Naive thymus-derived CD8-positive, alpha-beta T cell (primary cell): Measurements from ENCODE around the gene EXT2. TPM values are rescaled to one million over a fixed set of nuclear protein-coding genes. Genes with fewer than 3 reads are reported as not detected.

Source experiments
- ATAC-seq, 2 donors: fragments of 150-1000 bp; cut with Tn5 transposase in 1 of 2; sonication (Bioruptor Pico), chemical (Tn5 transposase) in 1 of 2; 1 replicate in 1 of 2; 2 replicates in 1 of 2; pipeline ENCODE4 v1.10.0; 2021; ENCODE audit warnings: mild to moderate bottlenecking in 2 of 2, moderate library complexity in 2 of 2
- POLR2A ChIA-PET: fragments of 350-600 bp; sonication (Branson Sonifier 250); formaldehyde crosslinking; loops from one replicate; lab custom pipeline; 2021; ENCODE audit warnings: antibody characterized with exemption; lab: Charles Lee
- DNase-seq, 10 donors: peaks; one replicate each; pipeline versions ENCODE4 v3.0.0 to v3.0.0-alpha.2; 2020 to 2022
- H3K27ac Mint-ChIP-seq, 10 donors: one replicate each; pipeline ENCODE4 v1.8.0; 2020 to 2022; ENCODE audit warnings: mild to moderate bottlenecking in 10 of 10, mixed read lengths in 10 of 10, moderate library complexity in 4 of 10, inconsistent platforms in 1 of 10
- H3K27me3 Mint-ChIP-seq, 5 donors: one replicate each; pipeline ENCODE4 v1.8.0; 2021 to 2022; ENCODE audit warnings: mixed read lengths in 5 of 5
- H3K36me3 Mint-ChIP-seq, 3 donors: one replicate each; pipeline ENCODE4 v1.8.0; 2020 to 2022; ENCODE audit warnings: mixed read lengths in 3 of 3, mild to moderate bottlenecking in 2 of 3, inconsistent platforms in 1 of 3
- H3K4me1 Mint-ChIP-seq, 4 donors: one replicate each; pipeline ENCODE4 v1.8.0; 2021 to 2022; ENCODE audit warnings: mixed read lengths in 4 of 4
- H3K4me3 Mint-ChIP-seq, 10 donors: one replicate each; pipeline ENCODE4 v1.8.0; 2020 to 2022; ENCODE audit warnings: mild to moderate bottlenecking in 10 of 10, mixed read lengths in 10 of 10, moderate library complexity in 6 of 10, inconsistent platforms in 1 of 10
- H3K9me3 Mint-ChIP-seq, 9 donors: one replicate each; pipeline ENCODE4 v1.8.0; 2020 to 2022; ENCODE audit warnings: mixed read lengths in 9 of 9, mild to moderate bottlenecking in 3 of 9, inconsistent platforms in 1 of 9, moderate library complexity in 1 of 9
- polyA plus RNA-seq, 3 donors: library from polyadenylated mRNA; unstranded; fragments of 300-500 nt; fragmentation: Illumina TruSeq; gene quantifications; one replicate each; pipeline ENCODE4 v1.2.3, GENCODE V29; 2021
- total RNA-seq, 8 experiments: library from RNA in 2 of 8; stranded (reverse) in 2 of 8; gene quantifications; one replicate each; pipeline ENCODE4 v1.2.3 and lab custom pipeline; 2021 to 2026

EXT2 gene
- total and polyA plus RNA-seq, 5 experiments from 2014 or later, result 27.3 to 39.5 (median 30.6) TPM

DNA sequence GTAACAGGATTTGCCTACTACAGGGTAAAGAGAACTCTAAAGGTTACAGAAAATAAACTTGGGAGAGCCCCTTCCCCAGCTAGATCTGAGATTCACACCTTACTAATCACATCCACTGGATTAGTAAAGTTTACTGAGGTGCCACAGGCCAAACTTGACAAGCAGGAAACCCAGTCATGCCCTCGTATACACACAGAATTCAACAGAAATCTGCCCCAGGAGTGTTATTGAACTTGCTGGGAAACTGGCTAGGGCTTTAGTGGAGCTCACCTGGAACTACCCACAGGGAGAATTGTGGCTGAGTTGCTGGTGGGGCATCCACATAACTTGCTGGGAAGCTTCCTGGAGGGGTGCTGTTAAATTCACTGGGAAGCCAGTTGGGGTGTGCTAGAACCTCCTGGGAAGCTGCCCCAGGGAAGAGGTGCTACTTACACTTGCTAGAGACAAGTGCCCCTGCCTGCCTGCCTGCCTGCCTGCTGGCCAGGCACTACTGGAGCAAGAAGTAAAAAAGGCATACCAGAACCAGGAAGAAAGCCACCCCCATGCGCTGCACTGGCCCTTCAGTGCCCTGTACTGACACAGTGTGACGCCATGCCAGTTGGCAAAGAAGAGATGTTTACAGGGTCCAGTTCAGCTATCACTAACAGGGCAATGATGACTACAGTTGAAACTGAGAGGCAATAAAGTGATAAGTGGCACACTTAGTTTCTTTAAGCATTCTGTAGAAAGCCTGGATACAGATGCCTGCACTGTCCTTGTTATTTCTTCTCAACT lies 108.0 kb downstream of the EXT2 start:
- peaks cover 35 to 91% (median 80%) of the 10 kb centered on the region in 3 donors for H3K36me3 Mint-ChIP-seq
- peaks cover 0 to 4% (median 0%) of the 10 kb centered on the region in 4 donors for H3K4me1 Mint-ChIP-seq
- H3K27me3 Mint-ChIP-seq, result no peaks in the 10 kb centered on the region
- H3K27ac Mint-ChIP-seq, result no peak overlapping the region
- no peak overlapping the region for H3K4me3 Mint-ChIP-seq
- POLR2A ChIA-PET, result no interaction called here
- DNase-seq (no peak), ATAC-seq (no peak)
- peaks cover 0 to 2% (median 0%) of the 10 kb centered on the region in 9 donors for H3K9me3 Mint-ChIP-seq

DNA sequence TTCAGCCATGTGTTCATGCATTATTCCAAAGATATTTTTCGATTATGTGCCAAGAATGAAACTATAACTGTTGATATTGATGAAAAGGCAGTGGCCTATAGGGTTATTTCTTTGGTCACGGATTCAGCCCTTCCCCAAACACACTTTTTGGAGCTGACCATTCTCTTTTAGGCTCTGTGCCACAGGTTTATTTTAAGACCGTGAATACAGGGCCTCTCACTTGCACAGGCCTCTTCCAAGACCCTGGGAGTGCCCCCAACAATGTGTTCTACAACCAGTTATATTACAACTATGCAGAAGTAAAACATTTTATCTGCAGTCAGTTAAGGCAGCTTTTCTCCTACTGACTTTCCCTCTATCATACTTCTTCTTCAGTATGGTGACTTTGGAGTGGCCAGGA lies 109.9 kb downstream of the EXT2 start:
- ATAC-seq (no peak), DNase-seq (no peak)
- Mint-ChIP-seq H3K9me3 (peaks cover 0 to 6% (median 2%) of the 10 kb centered on the region in 9 donors), H3K36me3 (peaks cover 45 to 91% (median 85%) of the 10 kb centered on the region in 3 donors), H3K27ac (no peak overlapping the region), H3K4me3 (no peak overlapping the region), H3K27me3 (no peaks in the 10 kb centered on the region), H3K4me1 (peaks cover 0 to 2% (median 0%) of the 10 kb centered on the region in 4 donors)
- POLR2A ChIA-PET, result no interaction called here

DNA sequence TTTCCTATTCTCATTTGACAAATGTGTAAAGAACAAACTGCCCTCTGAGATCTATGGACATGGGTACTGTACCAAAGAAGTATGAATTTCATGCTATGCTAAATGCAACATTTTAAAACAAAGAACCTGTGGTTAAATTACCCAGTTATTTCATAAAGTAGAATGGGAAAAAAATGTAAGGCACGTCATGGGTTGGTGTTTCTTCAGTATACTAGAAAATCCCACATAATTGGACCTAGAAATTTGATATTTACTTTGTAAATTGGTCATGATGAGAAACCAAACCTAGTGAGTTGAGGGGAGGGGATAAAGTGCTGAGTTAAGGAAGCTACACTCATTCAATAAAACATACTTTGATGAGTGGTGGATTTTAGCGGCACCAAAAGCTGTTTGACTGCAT lies 110.4 kb downstream of the EXT2 start:
- Mint-ChIP-seq H3K4me1 (peaks cover 0 to 2% (median 0%) of the 10 kb centered on the region in 4 donors), H3K4me3 (no peak overlapping the region), H3K9me3 (peaks cover 0 to 11% (median 3%) of the 10 kb centered on the region in 9 donors), H3K27ac (no peak overlapping the region), H3K36me3 (peaks cover 50 to 90% (median 85%) of the 10 kb centered on the region in 3 donors), H3K27me3 (no peaks in the 10 kb centered on the region)
- DNase-seq (no peak), ATAC-seq (no peak)
- POLR2A ChIA-PET, result no interaction called here

DNA sequence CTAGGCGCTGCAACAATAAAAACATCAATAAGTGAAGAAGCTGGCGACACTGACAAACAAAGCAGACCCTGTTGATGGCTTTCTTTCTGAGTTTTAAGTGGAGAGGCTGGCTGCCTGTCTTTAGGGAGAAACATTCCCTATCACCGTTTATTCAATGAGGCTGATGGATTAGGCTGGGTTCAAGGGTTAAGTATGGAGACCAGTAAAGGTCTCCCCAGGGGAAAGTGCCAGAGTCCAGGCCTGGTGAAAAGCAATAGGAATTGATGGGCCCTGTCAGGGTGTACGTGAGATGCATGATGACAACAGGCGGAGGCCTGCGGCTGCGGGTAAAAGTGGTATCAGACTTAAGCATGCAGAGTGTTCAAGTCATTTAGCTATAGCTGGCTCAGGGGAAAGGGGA lies 111.8 kb downstream of the EXT2 start:
- no peak for ATAC-seq
- POLR2A ChIA-PET, result no interaction called here
- no peak overlapping the region for H3K27ac Mint-ChIP-seq
- H3K27me3 Mint-ChIP-seq, result no peaks in the 10 kb centered on the region
- H3K9me3 Mint-ChIP-seq, result peaks cover 0 to 21% (median 10%) of the 10 kb centered on the region in 9 donors
- H3K4me1 Mint-ChIP-seq, result peaks cover 0 to 2% (median 0%) of the 10 kb centered on the region in 4 donors
- DNase-seq, result no peak
- H3K36me3 Mint-ChIP-seq, result peaks cover 60 to 84% (median 81%) of the 10 kb centered on the region in 3 donors
- H3K4me3 Mint-ChIP-seq, result no peak overlapping the region

DNA sequence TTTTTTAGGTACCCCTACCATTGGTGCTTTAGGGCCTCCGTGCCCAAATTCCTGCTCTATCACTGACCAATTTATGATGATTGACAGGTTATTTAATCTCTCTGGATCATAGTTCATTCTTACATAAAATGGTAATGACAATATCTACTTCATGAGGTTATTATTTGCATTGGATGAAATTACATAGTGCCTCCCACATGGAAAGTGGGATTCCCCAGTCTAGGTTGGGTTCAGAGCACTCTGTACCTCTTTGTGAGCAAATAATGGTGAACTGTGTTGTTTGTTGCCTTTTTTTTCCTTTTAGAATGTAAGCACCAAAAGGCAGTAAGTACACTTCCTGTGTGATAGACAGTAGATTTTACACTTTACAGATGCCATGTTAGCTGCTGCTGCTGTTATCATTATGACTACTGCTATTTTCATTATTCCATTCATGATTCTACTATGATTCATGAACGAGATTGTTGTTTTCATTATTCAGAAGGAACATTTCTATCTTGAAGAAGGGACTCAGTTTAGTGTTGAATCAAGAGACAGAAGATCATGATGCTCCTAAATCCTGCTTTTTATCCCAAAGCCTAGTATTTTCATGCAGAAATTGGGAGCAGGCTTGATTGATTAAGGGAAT lies 113.6 kb downstream of the EXT2 start:
- Mint-ChIP-seq H3K4me3 (no peak overlapping the region), H3K36me3 (peaks cover 60 to 84% (median 82%) of the 10 kb centered on the region in 3 donors), H3K27me3 (no peaks in the 10 kb centered on the region), H3K9me3 (peaks cover 0 to 21% (median 11%) of the 10 kb centered on the region in 9 donors), H3K4me1 (no peaks in the 10 kb centered on the region), H3K27ac (no peak overlapping the region)
- POLR2A ChIA-PET, result no interaction called here
- no peak for DNase-seq
- ATAC-seq, result no peak

DNA sequence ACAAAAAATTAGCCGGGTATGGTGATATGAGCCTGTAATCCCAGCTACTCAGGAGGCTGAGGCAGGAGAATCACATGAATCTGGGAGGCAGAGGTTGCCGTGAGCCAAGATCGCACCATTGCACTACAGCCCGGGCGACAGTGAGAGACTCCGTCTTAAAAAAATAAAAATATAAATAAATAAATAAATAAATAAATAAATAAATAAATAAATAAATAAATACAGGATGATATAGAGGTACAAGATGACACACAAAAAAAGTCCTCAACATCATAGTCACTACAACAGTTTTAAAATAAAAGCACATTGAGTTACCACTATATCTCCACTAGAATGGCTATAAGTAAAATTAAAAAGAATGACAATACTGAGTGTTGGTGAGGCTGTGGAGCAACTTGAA lies 116.7 kb downstream of the EXT2 start:
- peaks cover 54 to 66% (median 66%) of the 10 kb centered on the region in 3 donors for H3K36me3 Mint-ChIP-seq
- POLR2A ChIA-PET, result no interaction called here
- peaks cover 0 to 21% (median 11%) of the 10 kb centered on the region in 9 donors for H3K9me3 Mint-ChIP-seq
- DNase-seq (no peak), ATAC-seq (no peak)
- peak overlapping the region in 1 of 10 donors; percentile 4 for H3K27ac Mint-ChIP-seq
- no peaks in the 10 kb centered on the region for H3K27me3 Mint-ChIP-seq
- no peak overlapping the region for H3K4me3 Mint-ChIP-seq
- no peaks in the 10 kb centered on the region for H3K4me1 Mint-ChIP-seq

DNA sequence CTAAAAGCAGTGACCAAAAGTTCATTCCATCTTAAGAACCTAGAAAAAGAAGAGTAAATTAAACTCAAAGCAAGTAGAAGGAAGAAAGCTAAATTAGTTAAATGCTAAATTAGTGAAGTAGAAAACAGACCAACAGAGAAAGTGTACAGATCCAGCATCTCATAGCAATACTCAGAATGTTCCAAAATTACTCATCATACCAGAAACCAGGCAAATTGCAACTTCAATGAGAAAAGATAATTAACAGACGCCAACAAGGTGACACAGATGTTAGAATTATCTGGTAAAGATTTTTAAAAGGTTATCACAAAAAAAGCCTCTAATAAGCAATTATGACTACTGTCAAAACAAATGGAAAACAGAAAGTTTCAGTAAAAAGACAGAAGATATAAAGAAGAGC lies 117.7 kb downstream of the EXT2 start:
- Mint-ChIP-seq H3K36me3 (peaks cover 55 to 66% (median 65%) of the 10 kb centered on the region in 3 donors), H3K27ac (peak overlapping the region in 1 of 10 donors; percentile 20), H3K9me3 (peaks cover 0 to 21% (median 11%) of the 10 kb centered on the region in 9 donors)

DNA sequence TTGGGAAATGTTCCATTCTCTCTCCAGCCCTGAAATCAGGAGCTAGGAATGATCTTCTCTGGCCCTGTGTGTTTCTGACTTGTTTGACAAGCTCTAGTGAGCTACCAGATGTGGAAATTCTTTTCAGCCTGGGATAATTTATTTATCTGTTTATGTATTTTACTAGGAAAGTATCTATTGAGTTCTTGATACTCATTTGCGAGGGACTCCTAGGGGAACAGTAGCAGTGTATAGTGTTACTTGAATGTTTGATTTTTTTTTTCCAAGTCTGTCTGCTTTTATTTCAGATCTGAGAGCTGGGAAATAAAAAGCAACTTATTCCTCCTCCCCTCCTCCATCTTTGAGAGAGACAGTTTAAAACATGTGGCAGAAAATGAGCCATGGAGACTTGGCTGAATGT lies 122.0 kb downstream of the EXT2 start:
- H3K36me3 Mint-ChIP-seq, result peaks cover 37 to 59% (median 59%) of the 10 kb centered on the region in 3 donors

More for the DNA sequence above, 117.7 kb downstream of the EXT2 start:
- POLR2A ChIA-PET, result no interaction called here
- Mint-ChIP-seq H3K4me3 (no peak overlapping the region), H3K4me1 (peaks cover 0 to 1% (median 0%) of the 10 kb centered on the region in 4 donors), H3K27me3 (no peaks in the 10 kb centered on the region)
- no peak for ATAC-seq
- DNase-seq, result no peak

DNA sequence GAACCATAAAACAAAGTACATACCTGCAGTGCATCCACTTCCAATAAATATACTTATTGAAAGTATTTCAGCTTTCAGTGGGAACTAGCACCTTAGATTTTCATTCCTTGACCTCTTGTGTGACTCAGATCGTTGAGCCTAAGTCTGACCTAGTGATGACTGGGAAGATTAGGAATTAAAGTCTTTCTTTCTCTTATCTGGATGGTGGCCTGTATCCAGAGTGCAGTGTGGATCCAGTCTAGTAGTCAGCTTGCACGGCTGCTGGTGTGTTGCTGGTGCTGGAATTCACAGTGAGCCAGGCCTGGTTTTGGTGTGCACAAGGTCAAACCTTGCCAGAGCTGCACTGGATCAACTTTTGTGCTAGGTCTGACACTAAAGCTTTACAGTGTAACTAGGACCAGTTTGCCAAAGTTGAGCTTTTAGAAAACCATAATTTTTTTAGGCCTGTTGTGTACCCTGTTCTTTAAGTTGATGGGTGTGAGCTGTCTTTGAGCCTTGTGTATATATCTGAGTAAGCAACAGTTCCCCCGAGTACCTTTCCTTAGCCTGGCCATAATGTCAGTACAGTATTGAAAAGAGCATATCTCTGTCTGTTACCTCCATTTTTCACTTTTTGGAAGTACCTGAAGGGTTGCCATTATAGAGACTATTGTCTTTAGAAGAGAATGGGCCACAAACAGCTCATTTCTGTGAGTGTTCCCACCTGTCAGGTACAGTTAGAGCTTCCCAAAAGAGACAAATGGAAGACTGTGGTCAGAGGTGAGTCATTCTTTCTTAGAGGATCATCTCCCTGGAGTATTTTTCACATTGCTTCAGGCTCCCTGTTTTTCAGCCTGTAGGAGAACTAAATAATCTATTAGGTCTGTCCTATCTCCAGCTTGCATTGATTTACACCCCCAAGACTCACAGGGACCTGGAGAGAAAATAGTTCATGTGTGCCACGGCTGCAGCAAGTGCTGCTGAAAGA lies 124.6 kb downstream of the EXT2 start:
- no peaks in the 10 kb centered on the region for H3K9me3 Mint-ChIP-seq
- no peak for ATAC-seq
- H3K36me3 Mint-ChIP-seq, result peaks cover 35 to 53% (median 49%) of the 10 kb centered on the region in 3 donors
- H3K4me1 Mint-ChIP-seq, result peaks cover 0 to 14% (median 4%) of the 10 kb centered on the region in 4 donors
- H3K27ac Mint-ChIP-seq, result no peak overlapping the region
- H3K4me3 Mint-ChIP-seq, result no peak overlapping the region
- DNase-seq, result no peak
- POLR2A ChIA-PET, result no interaction called here
- no peaks in the 10 kb centered on the region for H3K27me3 Mint-ChIP-seq

More for the DNA sequence above, 122.0 kb downstream of the EXT2 start:
- peaks cover 0 to 13% (median 0%) of the 10 kb centered on the region in 4 donors for H3K4me1 Mint-ChIP-seq
- ATAC-seq (no peak), DNase-seq (no peak)
- POLR2A ChIA-PET, result no interaction called here
- no peak overlapping the region for H3K4me3 Mint-ChIP-seq
- H3K9me3 Mint-ChIP-seq, result peaks cover 0 to 4% (median 0%) of the 10 kb centered on the region in 9 donors
- peak overlapping the region in 1 of 10 donors; percentile 60 for H3K27ac Mint-ChIP-seq
- H3K27me3 Mint-ChIP-seq, result no peaks in the 10 kb centered on the region

DNA sequence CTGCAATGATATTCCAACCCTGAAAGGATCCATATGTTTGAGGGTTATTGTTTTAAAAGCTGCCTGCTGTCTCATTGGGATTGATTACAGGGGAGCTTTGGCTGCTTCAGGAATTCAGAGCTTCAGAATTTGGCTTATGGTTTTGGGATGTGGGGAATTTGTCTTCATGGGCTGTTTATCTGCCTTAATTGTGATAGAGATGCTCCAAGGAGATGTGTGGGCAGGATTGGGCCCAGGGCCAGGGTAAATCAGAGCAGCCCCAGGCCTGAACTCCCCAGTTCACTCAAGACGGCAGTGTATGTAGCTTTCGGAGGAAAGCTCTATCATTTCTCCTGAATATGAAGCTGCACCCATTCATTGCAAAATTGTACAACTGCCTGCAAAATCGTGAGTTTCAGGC lies 126.0 kb downstream of the EXT2 start:
- Mint-ChIP-seq H3K9me3 (no peaks in the 10 kb centered on the region), H3K4me3 (no peak overlapping the region), H3K4me1 (peaks cover 0 to 17% (median 14%) of the 10 kb centered on the region in 4 donors), H3K27ac (no peak overlapping the region), H3K36me3 (peaks cover 30 to 52% (median 50%) of the 10 kb centered on the region in 3 donors), H3K27me3 (no peaks in the 10 kb centered on the region)
- DNase-seq, result no peak
- ATAC-seq, result no peak
- POLR2A ChIA-PET, result no interaction called here

DNA sequence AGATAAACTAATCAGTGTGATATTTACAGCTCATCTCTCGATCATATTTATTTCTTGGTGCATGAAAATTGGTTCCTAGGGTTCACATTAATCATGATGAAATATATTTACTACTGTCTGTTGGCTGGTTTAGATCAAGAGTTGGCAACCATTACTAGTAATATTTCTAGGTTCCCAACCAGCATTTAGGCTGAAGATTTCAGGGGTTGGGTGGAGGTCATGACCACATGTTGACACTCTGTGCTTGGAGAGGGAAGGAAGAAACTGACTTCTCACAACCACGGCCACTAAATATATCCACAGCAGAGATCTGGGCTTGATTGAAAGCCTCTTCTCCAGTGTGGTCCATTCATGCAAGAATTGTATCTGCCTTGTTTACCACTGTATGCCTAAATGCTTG lies 126.5 kb downstream of the EXT2 start:
- Mint-ChIP-seq H3K9me3 (no peaks in the 10 kb centered on the region), H3K4me1 (peaks cover 2 to 22% (median 18%) of the 10 kb centered on the region in 4 donors), H3K27ac (no peak overlapping the region), H3K4me3 (no peak overlapping the region), H3K27me3 (no peaks in the 10 kb centered on the region), H3K36me3 (peaks cover 26 to 52% (median 48%) of the 10 kb centered on the region in 3 donors)
- DNase-seq, result no peak
- POLR2A ChIA-PET, result no interaction called here
- no peak for ATAC-seq

DNA sequence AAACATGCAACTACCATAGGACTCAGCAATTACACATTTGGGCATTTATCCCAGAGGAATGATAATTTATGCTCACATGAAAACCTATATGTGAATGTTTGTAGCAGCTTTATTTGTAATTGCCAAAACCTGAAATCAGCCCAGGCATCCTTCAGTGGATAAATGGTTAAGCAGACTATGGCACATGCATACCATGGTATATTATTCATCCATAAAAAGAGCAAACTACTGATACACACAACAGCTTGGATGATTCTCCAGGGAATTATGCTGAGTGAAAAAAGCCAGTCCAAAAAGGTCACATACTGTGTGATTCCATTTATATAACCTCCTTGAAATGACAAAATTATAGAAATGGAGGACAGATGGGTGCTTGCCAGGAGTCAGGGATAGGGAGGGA lies 127.8 kb downstream of the EXT2 start:
- Mint-ChIP-seq H3K27me3 (no peaks in the 10 kb centered on the region), H3K4me1 (peaks cover 2 to 26% (median 20%) of the 10 kb centered on the region in 4 donors), H3K36me3 (peaks cover 16 to 46% (median 39%) of the 10 kb centered on the region in 3 donors), H3K4me3 (no peak overlapping the region), H3K27ac (no peak overlapping the region), H3K9me3 (no peaks in the 10 kb centered on the region)
- POLR2A ChIA-PET, result no interaction called here
- ATAC-seq (no peak), DNase-seq (no peak)
